Fibroblast of lung (primary cell): ENCODE results near the gene RHOB.

Experiments used
- EZH2 ChIP-seq: IDR thresholded peaks from 2 replicates; pipeline ENCODE4 v1.5.1; 2012; ENCODE audit warnings: low read length, control low read depth, mild to moderate bottlenecking; ENCODE audit errors: missing control alignments
- TF ChIP-seq, protein P1 (sequence below), 2 donors: IDR thresholded peaks in 1 of 2; conservative IDR thresholded peaks in 1 of 2; 1 replicate in 1 of 2; 2 replicates in 1 of 2; pipeline ENCODE4 v1.5.1; 2011 to 2012; ENCODE audit warnings: low read length in 2 of 2, control low read depth in 1 of 2, inconsistent platforms in 1 of 2, low read depth in 1 of 2, mild to moderate bottlenecking in 1 of 2

DNA sequence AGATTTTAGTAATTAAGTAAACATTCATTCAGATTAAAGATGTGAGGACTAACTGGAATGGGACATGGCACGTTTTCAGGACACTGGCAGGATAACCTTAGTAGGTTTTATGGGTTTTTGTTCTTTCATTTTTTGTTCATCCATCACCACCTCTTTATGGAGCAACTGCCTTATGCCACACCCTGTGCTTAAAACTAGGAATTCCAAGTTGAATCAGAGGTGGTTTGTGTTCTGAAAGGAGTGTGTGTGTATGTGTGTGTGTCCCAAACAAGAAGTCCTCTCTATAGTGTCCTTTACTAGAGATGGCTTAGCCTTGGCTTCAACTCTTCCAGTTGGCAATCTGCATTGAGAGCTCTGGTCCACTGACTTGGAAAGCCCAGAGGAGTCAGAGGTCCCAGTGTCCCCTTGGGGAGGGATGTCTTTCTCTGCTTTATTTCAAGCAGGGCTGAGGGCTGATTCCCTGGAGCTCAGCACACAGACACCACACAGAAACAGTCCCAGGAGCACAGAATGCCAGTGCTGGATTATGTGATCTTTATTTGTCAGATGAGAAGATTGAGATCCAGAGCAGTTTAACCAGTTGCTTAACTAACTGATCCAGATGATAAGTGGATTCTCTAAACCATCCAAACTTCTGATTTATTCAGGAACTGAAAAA lies 25.2 kb downstream of the RHOB start:
- TF ChIP-seq, protein P1, sequence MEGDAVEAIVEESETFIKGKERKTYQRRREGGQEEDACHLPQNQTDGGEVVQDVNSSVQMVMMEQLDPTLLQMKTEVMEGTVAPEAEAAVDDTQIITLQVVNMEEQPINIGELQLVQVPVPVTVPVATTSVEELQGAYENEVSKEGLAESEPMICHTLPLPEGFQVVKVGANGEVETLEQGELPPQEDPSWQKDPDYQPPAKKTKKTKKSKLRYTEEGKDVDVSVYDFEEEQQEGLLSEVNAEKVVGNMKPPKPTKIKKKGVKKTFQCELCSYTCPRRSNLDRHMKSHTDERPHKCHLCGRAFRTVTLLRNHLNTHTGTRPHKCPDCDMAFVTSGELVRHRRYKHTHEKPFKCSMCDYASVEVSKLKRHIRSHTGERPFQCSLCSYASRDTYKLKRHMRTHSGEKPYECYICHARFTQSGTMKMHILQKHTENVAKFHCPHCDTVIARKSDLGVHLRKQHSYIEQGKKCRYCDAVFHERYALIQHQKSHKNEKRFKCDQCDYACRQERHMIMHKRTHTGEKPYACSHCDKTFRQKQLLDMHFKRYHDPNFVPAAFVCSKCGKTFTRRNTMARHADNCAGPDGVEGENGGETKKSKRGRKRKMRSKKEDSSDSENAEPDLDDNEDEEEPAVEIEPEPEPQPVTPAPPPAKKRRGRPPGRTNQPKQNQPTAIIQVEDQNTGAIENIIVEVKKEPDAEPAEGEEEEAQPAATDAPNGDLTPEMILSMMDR (conservative IDR thresholded peaks at IDR 0.05 in 1 of 2, IDR thresholded peaks at IDR 0.05 in 1 of 2; ENCODE audit: low read depth in 1 of 2, low read length in 2 of 2), result no peak
- TF ChIP-seq EZH2, result no peak
